ENCODE results near the gene C6orf52.

Gene C6orf52

GRCh38 chr6:10644225-10644624, 50.2 kb downstream of the C6orf52 start:
- DNase-seq (ENCODE audit: low spot score): no peak

GRCh38 chr6:10643201-10643651, 51.2 kb downstream of the C6orf52 start:
- no peak for DNase-seq (ENCODE audit: low spot score)

- no peak for DNase-seq (ENCODE audit: low spot score)
Observed at GRCh38 chr6:10641528-10641927, 52.9 kb downstream of the C6orf52 start.

- DNase-seq (ENCODE audit: low spot score): no peak
Observed at GRCh38 chr6:10640412-10640811, 54.0 kb downstream of the C6orf52 start.

GRCh38 chr6:10633216-10633615, 61.2 kb downstream of the C6orf52 start:
- DNase-seq (ENCODE audit: low spot score): peak; percentile 7

GRCh38 chr6:10630178-10630577, 64.2 kb downstream of the C6orf52 start:
- DNase-seq (ENCODE audit: low spot score): no peak

GRCh38 chr6:10627800-10628199, 66.6 kb downstream of the C6orf52 start:
- DNase-seq (ENCODE audit: low spot score): no peak

GRCh38 chr6:10626154-10626741, 68.2 kb downstream of the C6orf52 start:
- DNase-seq (ENCODE audit: low spot score): no peak

- DNase-seq (ENCODE audit: low spot score): no peak
Observed at GRCh38 chr6:10624836-10625235, 69.6 kb downstream of the C6orf52 start.

GRCh38 chr6:10621847-10622246, 72.6 kb downstream of the C6orf52 start:
- DNase-seq (ENCODE audit: low spot score): no peak

Measured in CD4-positive, alpha-beta T cell treated with Interleukin-2 at 100 ng/mL for 4 hours (primary cell).